K562 (cell line): ENCODE data around the gene APCDD1L. TPM values are rescaled to one million over a fixed set of nuclear protein-coding genes. Genes with fewer than 3 reads are reported as not detected.

Source experiments
- HDGF ChIP-seq: fragments of 450-650 bp; IDR thresholded peaks from 2 replicates; pipeline ENCODE4 v1.6.1; 2016
- ILF3 ChIP-seq: fragments of 450-650 bp; IDR thresholded peaks from 2 replicates; pipeline ENCODE4 v1.6.1; 2018; ENCODE audit warnings: antibody characterized with exemption, mild to moderate bottlenecking, moderate library complexity, borderline replicate concordance
- RERE ChIP-seq: sonication (generic); formaldehyde crosslinking; IDR thresholded peaks from 2 replicates; pipeline ENCODE4 v1.8.0; 2023; ENCODE audit warnings: missing genetic modification reagents, mild to moderate bottlenecking, borderline replicate concordance
- TRIM28 ChIP-seq: fragments of 450-650 bp; IDR thresholded peaks from 2 replicates; pipeline ENCODE4 v1.6.1; 2017
- ZNF23 ChIP-seq: fragments of 250-450 bp; sonication (Bioruptor Pico); IDR thresholded peaks from 2 replicates; pipeline ENCODE4 v1.4.0; 2020; ENCODE audit warnings: mild to moderate bottlenecking
- ZNF280A ChIP-seq: fragments of 450-650 bp; IDR thresholded peaks from 2 replicates; pipeline ENCODE4 v1.6.1; 2018; ENCODE audit warnings: mild to moderate bottlenecking, low read depth; ENCODE audit not compliant: partially characterized antibody
- polyA plus RNA-seq, 8 experiments: library from polyadenylated mRNA; depleted of rRNA in 4 of 8; stranded (reverse) in 5 of 8; unstranded in 3 of 8; fragments of >200 nt; fragmentation: Nextera tagmentation in 2 of 8; fragmentation: Illumina TruSeq in 1 of 8; extraction: Ambion mirVana in 2 of 8; extraction: Trizol in 1 of 8; gene quantifications; 2 replicates each; pipeline versions ENCODE4 v1.2.1 to v1.2.3, GENCODE V29; 2011 to 2014; ENCODE audit warnings: inconsistent platforms in 1 of 8, missing spikeins in 1 of 8
- total RNA-seq, 7 experiments: library from RNA; depleted of rRNA in 6 of 7; stranded (reverse); fragments of >200 nt in 6 of 7; fragmentation: Illumina TruSeq in 2 of 7; extraction: Trizol in 2 of 7; gene quantifications; 2 replicates each; pipeline versions ENCODE4 v1.2.1 to v1.2.3, GENCODE V29; 2011 to 2021; ENCODE audit warnings: low replicate concordance in 1 of 7

Gene APCDD1L
- total and polyA plus RNA-seq, 9 of the 15 experiments (the other 6 are each of a cell fraction or from before 2014, with no cell fraction given): not detected

DNA sequence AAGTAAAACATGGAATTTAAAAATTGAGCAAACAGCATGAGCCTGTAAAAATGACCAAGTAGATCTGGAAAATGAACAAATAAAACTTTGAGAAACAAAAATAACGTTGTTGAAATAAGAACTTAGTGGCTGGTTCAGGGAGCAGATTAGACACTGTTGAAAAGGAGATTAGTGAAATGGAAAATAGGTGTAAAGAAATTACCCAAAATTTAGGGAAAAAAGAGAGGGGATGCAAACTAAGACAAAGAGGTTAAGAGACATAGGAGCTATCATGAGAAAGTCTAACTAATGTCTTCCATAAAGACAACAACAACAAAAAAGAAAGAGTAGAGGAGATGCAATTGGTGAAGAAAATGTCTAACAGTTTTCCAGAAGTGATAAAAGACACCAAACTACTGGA, 29.0 kb downstream of the APCDD1L start (continued):
- TF ChIP-seq ZNF280A (peak; percentile 91), ILF3 (no peak), HDGF (no peak), TRIM28 (peak; percentile 88), RERE (CRISPR knock-in tag) (no peak), ZNF23 (CRISPR knock-in tag) (no peak)
- TF ChIP-seq, all 486 proteins: peak for 9
